Astrocyte (in vitro differentiated cells and primary cell): ENCODE measurements around the gene NPFFR1.
"Not testable (repeated sequence)": the region's sequence is repeated elsewhere in the genome, so short reads cannot be mapped to it uniquely, and the experiment has no call there.

ENCODE experiments used
- EZH2 ChIP-seq: IDR thresholded peaks from 2 replicates; pipeline ENCODE4 v1.6.1; 2012; ENCODE audit warnings: mild to moderate bottlenecking, low read length, inconsistent platforms; ENCODE audit not compliant: insufficient read depth
- TF ChIP-seq, protein P1 (sequence below): IDR thresholded peaks from 2 replicates; pipeline ENCODE4 v1.5.1; 2011; ENCODE audit warnings: low read depth, mild to moderate bottlenecking, inconsistent platforms, low read length, moderate library complexity; ENCODE audit not compliant: insufficient read depth

DNA sequence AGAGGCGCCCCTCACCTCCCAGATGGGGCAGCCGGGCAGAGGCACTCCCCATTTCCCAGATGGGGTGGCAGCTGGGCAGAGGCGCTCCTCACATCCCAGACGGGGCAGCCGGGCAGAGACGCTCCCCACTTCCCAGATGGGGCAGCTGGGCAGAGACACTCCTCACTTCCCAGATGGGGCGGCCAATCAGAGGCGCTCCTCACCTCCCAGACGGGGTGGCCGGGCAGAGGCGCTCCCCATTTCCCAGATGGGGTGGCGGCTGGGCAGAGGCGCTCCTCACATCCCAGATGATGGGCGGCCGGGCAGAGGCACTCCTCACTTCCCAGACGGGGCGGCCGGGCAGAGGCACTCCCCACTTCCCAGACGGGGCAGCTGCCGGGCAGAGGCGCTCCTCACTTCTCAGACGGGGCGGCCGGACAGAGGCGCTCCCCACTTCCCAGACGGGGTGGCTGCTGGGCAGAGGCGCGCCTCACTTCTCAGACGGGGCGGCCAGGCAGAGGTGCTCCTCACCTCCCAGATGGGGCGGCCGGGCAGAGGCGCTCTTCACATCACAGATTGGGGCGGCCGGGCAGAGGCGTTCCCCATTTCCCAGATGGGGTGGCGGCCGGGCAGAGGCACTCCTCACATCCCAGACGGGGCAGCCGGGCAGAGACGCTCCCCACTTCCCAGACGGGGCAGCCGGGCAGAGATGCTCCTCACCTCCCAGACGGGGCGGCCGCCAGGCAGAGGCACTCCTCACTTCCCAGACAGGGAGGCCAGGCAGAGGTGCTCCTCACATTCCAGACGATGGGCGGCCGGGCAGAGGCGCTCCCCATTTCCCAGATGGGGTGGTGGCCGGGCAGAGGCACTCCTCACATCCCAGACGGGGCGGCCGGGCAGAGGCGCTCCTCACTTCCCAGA, 44.5 kb downstream of the NPFFR1 start:
- TF ChIP-seq EZH2: not testable (repeated sequence)
- TF ChIP-seq, protein P1, sequence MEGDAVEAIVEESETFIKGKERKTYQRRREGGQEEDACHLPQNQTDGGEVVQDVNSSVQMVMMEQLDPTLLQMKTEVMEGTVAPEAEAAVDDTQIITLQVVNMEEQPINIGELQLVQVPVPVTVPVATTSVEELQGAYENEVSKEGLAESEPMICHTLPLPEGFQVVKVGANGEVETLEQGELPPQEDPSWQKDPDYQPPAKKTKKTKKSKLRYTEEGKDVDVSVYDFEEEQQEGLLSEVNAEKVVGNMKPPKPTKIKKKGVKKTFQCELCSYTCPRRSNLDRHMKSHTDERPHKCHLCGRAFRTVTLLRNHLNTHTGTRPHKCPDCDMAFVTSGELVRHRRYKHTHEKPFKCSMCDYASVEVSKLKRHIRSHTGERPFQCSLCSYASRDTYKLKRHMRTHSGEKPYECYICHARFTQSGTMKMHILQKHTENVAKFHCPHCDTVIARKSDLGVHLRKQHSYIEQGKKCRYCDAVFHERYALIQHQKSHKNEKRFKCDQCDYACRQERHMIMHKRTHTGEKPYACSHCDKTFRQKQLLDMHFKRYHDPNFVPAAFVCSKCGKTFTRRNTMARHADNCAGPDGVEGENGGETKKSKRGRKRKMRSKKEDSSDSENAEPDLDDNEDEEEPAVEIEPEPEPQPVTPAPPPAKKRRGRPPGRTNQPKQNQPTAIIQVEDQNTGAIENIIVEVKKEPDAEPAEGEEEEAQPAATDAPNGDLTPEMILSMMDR: not testable (repeated sequence)
